Neural progenitor cell (in vitro differentiated cells): ENCODE measurements around the gene SPIRE1. TPM values are rescaled to one million over a fixed set of nuclear protein-coding genes. Genes with fewer than 3 reads are reported as not detected.

ENCODE experiments used
- DNase-seq: peaks from one replicate; pipeline ENCODE4 v3.0.0-alpha.2; 2016; ENCODE audit warnings: low spot score
- H2AFZ ChIP-seq: fragments of 200-600 bp; sonication (generic); replicated peaks from 2 replicates; pipeline ENCODE4 v1.6.1; 2016; ENCODE audit warnings: antibody characterized with exemption
- H3F3A ChIP-seq: fragments of 200-600 bp; sonication (generic); 2 replicates; pipeline ENCODE4 v1.6.1; 2016; ENCODE audit warnings: antibody characterized with exemption, low read depth
- H3K27ac ChIP-seq: fragments of 200-600 bp; sonication (generic); 2 replicates; pipeline ENCODE4 v1.5.1; 2016; ENCODE audit warnings: mild to moderate bottlenecking
- H3K27me3 ChIP-seq: fragments of 200-600 bp; sonication (generic); 2 replicates; pipeline ENCODE4 v1.6.1; 2016; ENCODE audit warnings: mild to moderate bottlenecking, moderate library complexity
- H3K36me3 ChIP-seq: fragments of 200-600 bp; sonication (generic); 2 replicates; pipeline ENCODE4 v1.5.1; 2016
- H3K4me1 ChIP-seq: fragments of 200-600 bp; sonication (generic); 2 replicates; pipeline ENCODE4 v1.6.1; 2016; ENCODE audit warnings: mixed run types
- H3K4me2 ChIP-seq: fragments of 200-600 bp; sonication (generic); 2 replicates; pipeline ENCODE4 v1.6.1; 2016
- H3K4me3 ChIP-seq: fragments of 200-600 bp; sonication (generic); 2 replicates; pipeline ENCODE4 v1.5.1; 2016
- H3K79me2 ChIP-seq: fragments of 200-600 bp; sonication (generic); 2 replicates; pipeline ENCODE4 v1.6.1; 2016; ENCODE audit warnings: low read depth
- H3K9ac ChIP-seq: fragments of 200-600 bp; sonication (generic); 2 replicates; pipeline ENCODE4 v1.6.1; 2016
- H3K9me3 ChIP-seq: fragments of 200-600 bp; sonication (generic); 2 replicates; pipeline ENCODE4 v1.5.1; 2016; ENCODE audit warnings: low read depth
- H4K20me1 ChIP-seq: fragments of 200-600 bp; sonication (generic); 2 replicates; pipeline ENCODE4 v1.6.1; 2016; ENCODE audit warnings: low read depth
- H3K27ac Mint-ChIP-seq: 3 replicates; pipeline ENCODE4 v1.8.0; 2021; ENCODE audit warnings: mixed read lengths
- H3K27me3 Mint-ChIP-seq: 2 replicates; pipeline ENCODE4 v1.8.0; 2022; ENCODE audit warnings: low read depth, mild to moderate bottlenecking, inconsistent platforms, moderate library complexity, mixed read lengths; ENCODE audit not compliant: insufficient read depth
- H3K36me3 Mint-ChIP-seq: 3 replicates; pipeline ENCODE4 v1.8.0; 2021; ENCODE audit warnings: mixed read lengths
- H3K4me1 Mint-ChIP-seq: 3 replicates; pipeline ENCODE4 v1.8.0; 2021; ENCODE audit warnings: mixed read lengths
- H3K4me3 Mint-ChIP-seq: 3 replicates; pipeline ENCODE4 v1.8.0; 2021; ENCODE audit warnings: mild to moderate bottlenecking, moderate library complexity, mixed read lengths
- H3K9me3 Mint-ChIP-seq: 3 replicates; pipeline ENCODE4 v1.8.0; 2020; ENCODE audit warnings: mixed read lengths
- CTCF ChIP-seq: fragments of 200-600 bp; sonication (generic); IDR thresholded peaks from 2 replicates; pipeline ENCODE4 v1.5.1; 2017; ENCODE audit warnings: antibody characterized with exemption, mild to moderate bottlenecking
- EZH2 ChIP-seq: fragments of 200-600 bp; sonication (generic); IDR thresholded peaks from 2 replicates; pipeline ENCODE4 v1.6.1; 2017; ENCODE audit warnings: antibody characterized with exemption, mild to moderate bottlenecking, moderate library complexity
- EZH2phosphoT487 ChIP-seq: fragments of 200-600 bp; sonication (generic); IDR thresholded peaks from 2 replicates; pipeline ENCODE4 v1.6.1; 2017; ENCODE audit warnings: antibody characterized with exemption
- total RNA-seq: library from RNA; depleted of rRNA; stranded (reverse); fragments of >200 nt; gene quantifications from 2 replicates; pipeline ENCODE4 v1.2.3, GENCODE V29; 2015; ENCODE audit warnings: low replicate concordance

SPIRE1 gene
- total RNA-seq, 1 donor from 2014 or later: 18.4 TPM

DNA sequence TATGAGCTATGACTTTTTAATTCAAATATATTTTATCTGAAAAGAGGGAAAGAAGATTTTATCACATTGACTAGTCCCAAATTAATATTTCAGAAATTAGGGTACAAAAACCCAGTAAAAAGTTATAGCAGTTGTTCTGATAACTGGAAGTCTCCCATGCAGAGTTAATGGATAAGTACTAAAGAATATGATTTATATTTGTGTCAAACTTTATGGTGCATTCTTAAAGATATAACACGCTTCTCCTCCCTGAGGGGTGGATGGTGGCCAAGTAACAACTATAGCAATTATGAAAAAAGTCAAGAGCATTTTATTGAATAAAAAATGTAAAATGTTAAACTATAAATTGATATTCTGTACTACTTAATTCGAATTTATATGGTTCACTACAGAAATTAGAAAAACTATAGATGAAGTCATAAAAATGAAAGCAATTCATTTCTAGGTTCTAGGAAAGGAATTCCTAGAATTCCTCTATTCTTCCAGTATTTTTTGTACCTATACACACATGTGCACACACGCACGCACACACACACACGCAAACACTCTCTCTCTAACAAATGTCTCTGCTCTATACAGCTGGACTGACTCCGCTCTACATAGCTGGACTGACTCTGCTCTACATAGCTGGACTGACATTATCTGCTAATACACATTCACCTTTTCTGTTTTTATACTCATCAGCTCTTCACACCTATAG is 138.9 kb downstream of the SPIRE1 start:
- no peaks in the 10 kb centered on the region for H3K9me3 Mint-ChIP-seq
- Histone ChIP-seq H3K36me3 (no peaks in the 10 kb centered on the region), H3K9me3 (no peaks in the 10 kb centered on the region), H3K4me2 (no peak overlapping the region), H2AFZ (no peak overlapping the region), H3K79me2 (no peaks in the 10 kb centered on the region), H3K9ac (no peak overlapping the region), H3F3A (peaks cover 3% of the 10 kb centered on the region), H3K4me1 (peaks cover 11% of the 10 kb centered on the region), H3K4me3 (no peak overlapping the region), H3K27me3 (no peaks in the 10 kb centered on the region), H4K20me1 (no peaks in the 10 kb centered on the region), H3K27ac (no peak overlapping the region)
- H3K4me3 Mint-ChIP-seq: no peak overlapping the region
- peaks cover 32% of the 10 kb centered on the region for H3K4me1 Mint-ChIP-seq
- no peaks in the 10 kb centered on the region for H3K36me3 Mint-ChIP-seq
- no peak for DNase-seq
- H3K27ac Mint-ChIP-seq: no peak overlapping the region
- TF ChIP-seq EZH2phosphoT487: no peak
- TF ChIP-seq EZH2: no peak
- no peak for TF ChIP-seq CTCF
- peaks cover 3% of the 10 kb centered on the region for H3K27me3 Mint-ChIP-seq

- Mint-ChIP-seq H3K36me3 (no peaks in the 10 kb centered on the region), H3K27ac (no peak overlapping the region), H3K4me1 (peaks cover 32% of the 10 kb centered on the region), H3K9me3 (no peaks in the 10 kb centered on the region), H3K27me3 (peaks cover 3% of the 10 kb centered on the region), H3K4me3 (no peak overlapping the region)
- H2AFZ ChIP-seq: no peak overlapping the region
- no peaks in the 10 kb centered on the region for H3K36me3 ChIP-seq
- no peaks in the 10 kb centered on the region for H3K27me3 ChIP-seq
- H3K4me2 ChIP-seq: no peak overlapping the region
- TF ChIP-seq EZH2 (no peak), CTCF (no peak), EZH2phosphoT487 (no peak)
- H3K4me3 ChIP-seq: no peak overlapping the region
- H3K4me1 ChIP-seq: peaks cover 11% of the 10 kb centered on the region
- no peak overlapping the region for H3K27ac ChIP-seq
- H4K20me1 ChIP-seq: no peaks in the 10 kb centered on the region
- DNase-seq: no peak
- peaks cover 3% of the 10 kb centered on the region for H3F3A ChIP-seq
- no peaks in the 10 kb centered on the region for H3K79me2 ChIP-seq
- H3K9me3 ChIP-seq: no peaks in the 10 kb centered on the region
- no peak overlapping the region for H3K9ac ChIP-seq
These were observed 139.6 kb downstream of the SPIRE1 start for GRCh38 chr18:12518326-12518725.

- H3K9me3 ChIP-seq: no peaks in the 10 kb centered on the region
- no peaks in the 10 kb centered on the region for H3K36me3 ChIP-seq
- H3K27me3 Mint-ChIP-seq: peaks cover 3% of the 10 kb centered on the region
- no peak overlapping the region for H3K4me3 ChIP-seq
- H3K4me3 Mint-ChIP-seq: no peak overlapping the region
- H3K36me3 Mint-ChIP-seq: peaks cover 5% of the 10 kb centered on the region
- H3K9me3 Mint-ChIP-seq: peaks cover 4% of the 10 kb centered on the region
- no peak overlapping the region for H3K9ac ChIP-seq
- no peak overlapping the region for H2AFZ ChIP-seq
- H3K79me2 ChIP-seq: no peaks in the 10 kb centered on the region
- H3K27me3 ChIP-seq: no peaks in the 10 kb centered on the region
- no peak overlapping the region for H3K27ac Mint-ChIP-seq
- H3K4me1 Mint-ChIP-seq: peaks cover 32% of the 10 kb centered on the region
- H3K4me1 ChIP-seq: peaks cover 11% of the 10 kb centered on the region
- H3F3A ChIP-seq: peaks cover 3% of the 10 kb centered on the region
- DNase-seq: no peak
- no peak overlapping the region for H3K27ac ChIP-seq
- no peaks in the 10 kb centered on the region for H4K20me1 ChIP-seq
- H3K4me2 ChIP-seq: no peak overlapping the region
- TF ChIP-seq EZH2 (no peak), EZH2phosphoT487 (no peak), CTCF (no peak)
These were observed 140.6 kb downstream of the SPIRE1 start for GRCh38 chr18:12517142-12517825.
